T-helper 1 cell (primary cell): ENCODE measurements around the gene ADGRV1.

Experiments used
- DNase-seq, 5 donors: peaks; one replicate each; pipeline ENCODE4 v3.0.0-alpha.2; 2012 to 2020
- total RNA-seq, 4 donors: gene quantifications; one replicate each; lab custom pipeline; 2026; lab: John Stamatoyannopoulos, UW

ADGRV1 gene
- 0.46 to 1.9 (median 0.99) reads per million in 4 donors for total RNA-seq

DNA sequence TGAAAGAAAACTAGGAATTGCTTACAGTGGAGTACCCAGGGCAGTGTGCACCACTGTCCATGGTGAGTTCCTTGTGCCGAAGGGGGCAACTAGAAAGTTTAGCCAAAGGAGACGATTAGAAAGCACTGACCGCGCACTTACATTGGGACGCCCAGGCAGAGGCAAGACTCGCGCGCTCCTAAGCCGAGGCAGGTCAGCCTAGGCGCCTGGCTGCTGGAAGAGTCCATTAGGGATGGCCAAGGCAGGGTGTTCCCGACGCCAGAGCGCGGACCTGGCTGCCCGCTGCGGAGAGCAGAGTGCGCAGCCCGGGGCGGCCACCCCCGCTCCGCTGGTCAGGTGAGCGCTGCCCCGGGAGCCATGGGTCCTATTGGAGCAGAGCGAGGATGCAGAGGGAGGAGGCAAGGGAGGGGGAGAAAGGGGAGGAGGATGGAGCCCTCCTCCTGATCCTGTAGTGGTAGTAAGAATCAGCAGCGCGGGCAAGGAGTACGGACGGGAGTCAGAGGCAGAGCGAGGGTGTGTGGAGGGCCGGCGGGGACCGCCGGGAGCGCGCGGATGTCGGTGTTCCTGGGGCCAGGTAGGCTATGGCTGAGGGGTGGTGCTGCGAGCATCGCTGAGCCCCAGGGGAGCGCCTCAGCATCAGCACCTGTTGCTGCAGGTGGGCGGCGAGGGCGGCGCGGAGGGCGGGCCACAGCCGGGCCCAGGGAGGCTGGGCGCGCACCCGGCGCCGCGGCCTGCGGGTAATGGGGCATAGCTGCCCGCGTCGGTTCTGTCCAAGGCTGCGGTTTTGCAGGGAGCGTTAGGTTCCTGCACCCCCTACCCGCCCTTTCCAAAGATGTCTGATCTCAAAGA lies at the start of gene ADGRV1:
TSS of gene ADGRV1 (plus strand) at position 454 of the 849 bp plus-strand sequence. CDS start at position 553, 99 bp downstream.
- DNase-seq, result no peak

DNA sequence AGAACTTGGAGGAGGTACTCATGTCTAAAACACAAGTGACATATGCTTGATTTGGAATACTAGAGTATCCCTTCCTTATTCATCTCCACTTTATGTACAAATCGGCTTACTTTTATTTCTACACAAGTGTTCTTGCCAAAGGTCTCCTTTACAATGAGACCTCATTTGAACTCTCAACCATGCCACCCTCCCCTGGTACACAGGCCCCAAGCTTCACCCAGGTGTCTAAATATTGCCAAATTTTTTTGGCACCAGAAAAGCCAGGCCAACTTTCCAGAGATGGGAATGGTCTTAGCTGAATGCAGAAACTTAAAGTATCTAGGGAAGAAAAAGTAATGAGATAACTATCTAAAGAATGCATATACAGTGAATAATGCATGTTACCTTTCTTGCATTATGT lies 48.2 kb upstream of the ADGRV1 start:
- no peak for DNase-seq

DNA sequence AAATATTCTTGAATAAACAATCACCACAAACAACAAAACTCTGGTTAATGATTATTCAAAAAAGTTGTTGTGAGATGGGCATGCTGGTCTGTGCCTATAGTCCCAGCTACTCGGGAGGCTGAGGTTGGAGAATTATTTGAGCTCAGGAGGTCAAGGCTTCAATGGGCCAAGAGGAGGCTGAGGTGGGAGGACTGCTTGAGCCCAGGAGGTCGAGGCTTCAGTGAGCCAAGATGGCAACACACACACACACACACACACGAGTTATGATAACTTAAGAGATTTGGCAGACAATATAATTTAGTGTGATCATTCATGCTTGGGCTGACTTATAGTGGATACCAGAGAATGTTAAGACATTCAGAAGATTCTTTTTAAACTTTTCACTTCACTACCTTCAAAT lies 44.1 kb upstream of the ADGRV1 start:
- no peak for DNase-seq

DNA sequence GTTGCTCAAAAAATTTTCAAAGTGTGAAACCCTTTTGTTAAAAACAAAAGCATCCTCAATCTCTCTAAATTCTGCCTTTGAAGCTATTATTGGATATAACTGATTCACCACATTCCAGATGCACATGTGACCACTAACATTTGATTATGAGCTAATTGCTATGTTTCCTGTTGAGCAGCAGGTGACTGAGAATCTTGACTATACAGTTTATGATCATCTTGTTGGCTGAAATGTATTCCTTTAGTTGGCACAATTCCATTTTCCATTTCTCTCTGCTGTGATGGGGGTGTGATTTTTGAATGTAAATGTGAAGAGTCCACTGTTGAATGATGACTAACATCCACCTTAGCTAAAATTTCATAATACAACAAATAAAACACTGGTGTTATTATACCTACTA lies 39.9 kb upstream of the ADGRV1 start:
- DNase-seq, result no peak

- DNase-seq, result no peak
Observed at GRCh38 chr5:90519081-90519480, 39.5 kb upstream of the ADGRV1 start.

DNA sequence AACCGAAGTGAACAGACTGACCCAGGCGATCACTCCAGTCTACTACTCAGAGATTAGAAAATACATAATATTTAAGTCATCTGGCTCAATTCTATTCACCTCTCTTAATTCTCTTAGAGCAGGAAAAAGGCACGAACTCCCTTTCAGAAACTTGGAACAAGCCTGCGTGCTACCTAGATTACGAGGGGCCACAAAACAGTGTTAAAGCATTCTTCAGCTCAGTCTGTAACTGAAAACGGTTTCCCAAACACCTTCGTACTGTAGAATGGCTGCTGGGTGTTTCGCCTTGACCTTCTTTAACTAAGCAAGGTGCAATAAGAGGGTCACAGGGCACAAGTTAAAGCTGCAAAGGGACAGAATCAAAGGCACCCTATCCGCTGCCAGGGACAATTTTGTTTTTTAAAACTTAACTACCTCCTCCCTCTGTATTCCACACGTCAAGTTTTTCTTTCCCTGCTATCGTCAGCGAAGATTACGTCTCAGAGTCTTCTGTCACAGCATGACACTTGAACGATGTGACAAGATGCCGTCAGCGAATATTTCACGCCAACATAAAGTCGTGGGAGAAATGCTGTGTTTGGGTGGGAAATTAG lies 29.9 kb upstream of the ADGRV1 start:
- peak in 2 of 5 donors; percentile 12 to 36 for DNase-seq

DNA sequence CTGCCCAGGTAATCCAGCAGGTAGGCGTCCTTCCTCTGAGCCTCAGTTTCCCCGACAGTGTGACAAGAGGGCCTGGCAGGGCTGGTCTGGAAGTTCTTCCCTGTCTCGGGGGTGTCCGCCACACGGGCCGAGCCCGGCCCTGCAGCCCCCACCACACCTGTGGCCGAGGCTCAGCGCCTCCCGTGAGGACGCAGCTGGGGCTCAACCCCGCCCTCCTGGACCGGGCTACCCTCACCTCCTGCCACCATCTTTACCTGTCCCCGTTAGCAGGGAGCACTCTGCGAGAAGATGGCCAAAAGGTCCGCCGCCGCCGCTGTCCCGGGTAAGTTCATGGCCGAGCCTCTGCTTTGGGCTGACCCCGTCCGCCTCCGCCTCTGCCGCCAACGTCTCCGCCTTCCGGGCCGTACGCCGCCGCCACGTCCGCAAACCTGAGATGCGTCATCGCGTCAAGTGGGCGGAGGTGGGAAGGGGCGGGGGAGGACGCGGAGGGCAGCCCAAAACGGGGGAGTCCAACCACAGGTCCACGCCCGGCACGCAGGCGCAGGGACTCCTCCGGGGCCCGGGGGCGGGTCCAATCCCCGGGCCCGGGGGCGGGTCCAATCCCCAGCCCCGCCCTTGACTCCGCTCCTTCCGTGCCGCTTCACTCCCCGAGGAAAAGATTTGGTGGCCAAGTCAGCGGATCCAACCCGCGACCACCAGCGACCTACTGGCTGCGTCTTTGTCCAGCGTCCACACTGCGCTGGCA lies 29.2 kb upstream of the ADGRV1 start, which contains the start of gene LYSMD3:
TSS of gene LYSMD3 (minus strand) at position 391 of the 745 bp plus-strand sequence. CDS start 4,295 bp downstream, outside the sequence.
- peak; percentile 94 to 98 (median 96) for DNase-seq

DNA sequence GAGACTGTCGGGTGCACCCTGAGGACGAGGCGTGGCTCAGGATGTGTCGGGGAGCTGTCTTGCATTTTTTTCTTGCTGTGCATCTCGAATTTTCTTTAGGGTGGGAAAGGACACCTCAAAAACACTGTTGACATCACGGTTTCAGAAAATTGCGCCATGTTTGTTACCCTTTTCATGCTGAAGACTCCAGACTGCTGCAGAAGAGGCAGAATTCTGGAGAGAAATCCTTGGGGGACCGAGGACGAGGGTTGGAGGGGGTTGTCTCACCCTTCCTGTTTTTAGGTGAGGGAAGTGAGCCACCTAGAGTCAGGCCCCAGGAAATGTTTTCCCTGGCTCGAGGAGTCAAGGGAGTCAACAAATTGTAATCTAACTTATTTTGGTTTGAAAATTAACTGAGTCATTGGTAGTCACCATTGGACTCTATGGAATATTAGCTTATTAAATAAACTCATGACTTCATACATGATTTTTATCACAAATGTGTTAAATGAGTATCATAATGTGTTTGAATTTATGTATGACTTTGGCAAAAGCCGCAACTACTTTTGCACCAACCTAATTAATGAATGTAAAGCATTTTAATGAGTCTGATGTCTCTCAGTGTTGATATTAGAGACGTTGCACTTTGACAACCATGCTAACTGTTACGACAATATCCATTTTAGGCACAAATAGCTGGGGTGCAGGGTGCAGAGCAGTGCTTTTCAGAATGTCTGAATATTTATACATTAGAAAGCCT lies 28.5 kb upstream of the ADGRV1 start:
- peak in 1 of 5 donors; percentile 16 for DNase-seq

DNA sequence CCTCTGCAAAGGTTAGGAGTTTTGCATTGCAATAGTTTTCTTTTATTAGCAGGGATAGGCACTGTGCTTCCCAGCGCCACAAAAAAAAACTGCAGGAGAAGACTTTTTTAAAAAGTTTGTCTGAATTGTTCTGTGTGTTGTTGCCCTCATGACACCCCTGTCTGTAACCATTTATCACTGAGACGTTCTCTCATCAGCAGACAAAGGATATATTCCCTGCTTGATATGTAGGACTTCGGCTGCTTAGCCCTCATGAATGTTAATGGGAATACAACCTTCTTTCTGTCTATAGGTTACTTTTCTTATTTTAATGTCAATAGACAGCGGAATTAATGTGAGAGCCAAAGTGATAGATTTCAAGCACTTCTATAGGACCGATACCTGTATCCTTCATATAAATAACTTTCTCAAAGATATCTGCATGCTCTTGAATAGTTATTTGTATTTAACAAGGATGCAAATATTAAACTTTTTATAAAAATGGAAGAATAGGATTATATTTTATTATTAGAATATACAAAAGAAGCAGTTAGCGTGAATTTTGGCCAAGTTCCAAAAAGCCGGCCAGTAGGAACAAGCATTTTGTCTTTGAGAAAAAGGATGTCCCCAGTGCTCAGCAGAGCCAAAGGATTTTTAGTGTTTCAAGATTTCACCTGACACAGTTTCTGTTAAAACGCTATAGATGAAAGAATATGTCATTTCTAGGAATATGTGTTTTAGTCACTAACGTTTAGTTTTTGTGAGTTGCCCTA lies 27.7 kb upstream of the ADGRV1 start:
- no peak for DNase-seq

GRCh38 chr5:90533794-90534193 lies 24.8 kb upstream of the ADGRV1 start:
- DNase-seq, result no peak

GRCh38 chr5:90534922-90535321 lies 23.7 kb upstream of the ADGRV1 start:
- DNase-seq, result no peak

GRCh38 chr5:90542827-90543519 lies 15.6 kb upstream of the ADGRV1 start:
- no peak for DNase-seq

- DNase-seq, result no peak
Observed at GRCh38 chr5:90545511-90545910, 13.1 kb upstream of the ADGRV1 start.

- DNase-seq, result no peak
Observed at GRCh38 chr5:90546216-90546837, 12.3 kb upstream of the ADGRV1 start.

GRCh38 chr5:90547072-90547536 lies 11.5 kb upstream of the ADGRV1 start:
- DNase-seq, result no peak

DNA sequence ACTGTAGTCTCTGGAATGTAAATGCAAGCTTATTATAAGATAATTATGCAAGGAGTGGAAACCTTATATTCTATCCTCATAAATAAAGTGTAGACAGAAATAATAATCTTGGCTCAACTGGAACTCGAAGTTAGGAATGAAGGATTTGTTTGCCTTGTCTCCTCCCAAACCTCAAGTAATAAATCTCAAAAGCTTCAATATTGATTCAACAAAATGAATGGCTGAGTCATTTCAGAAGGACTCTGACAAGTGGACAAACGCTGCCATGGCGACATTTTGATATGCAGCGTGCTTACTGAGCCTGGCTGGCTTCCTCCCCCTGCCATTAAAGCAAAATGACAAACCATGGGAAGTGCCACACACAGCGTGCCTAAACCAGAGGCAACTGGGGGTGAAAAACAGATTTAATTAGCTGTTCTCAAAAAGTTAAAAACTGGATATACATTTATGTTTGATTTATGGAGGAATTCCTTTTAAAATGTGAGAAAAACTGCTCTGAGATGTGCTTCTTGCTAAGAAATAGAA lies 10.5 kb upstream of the ADGRV1 start:
- DNase-seq, result no peak

DNA sequence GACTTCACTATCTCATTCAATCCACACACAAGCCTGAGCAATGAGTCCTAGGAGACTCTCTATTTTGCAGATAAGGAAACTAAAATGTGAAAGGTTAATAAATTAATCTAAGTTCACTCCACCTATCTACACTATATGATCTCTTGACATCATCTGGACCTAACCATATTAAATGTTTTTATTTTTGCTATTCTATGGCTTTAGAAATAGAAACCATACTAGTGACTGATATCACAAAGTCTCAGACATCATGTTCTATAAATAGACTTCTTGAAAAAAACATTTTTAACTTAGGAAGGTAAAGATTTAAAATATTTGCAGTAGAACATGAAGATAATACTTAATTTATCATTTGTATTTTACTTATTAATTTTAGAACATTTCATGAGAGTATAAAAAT lies 9.4 kb upstream of the ADGRV1 start:
- DNase-seq, result no peak

- DNase-seq, result no peak
Observed at GRCh38 chr5:90549729-90550275, 8.8 kb upstream of the ADGRV1 start.

- DNase-seq, result no peak
Observed at GRCh38 chr5:90550963-90551362, 7.6 kb upstream of the ADGRV1 start.

DNA sequence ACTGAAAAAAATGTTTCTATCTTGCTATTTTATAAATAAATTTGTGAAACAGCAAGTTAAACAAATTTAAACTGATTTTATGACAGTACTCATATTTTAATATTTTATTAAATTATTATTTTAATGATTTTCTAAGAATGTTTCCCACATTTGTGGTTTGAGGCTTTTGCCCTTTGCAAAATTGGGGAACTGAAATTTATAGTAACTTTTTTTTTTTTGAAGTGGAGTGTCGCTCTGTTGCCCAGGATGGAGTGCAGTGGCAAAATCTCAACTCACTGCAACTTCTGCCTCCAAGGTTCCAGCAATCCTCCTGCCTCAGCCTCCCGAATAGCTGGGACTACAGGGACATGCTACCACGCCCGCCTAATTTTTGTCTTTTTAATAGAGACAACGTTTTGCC lies 7.2 kb upstream of the ADGRV1 start:
- no peak for DNase-seq
